Liver (tissue), 9 donors: ENCODE measurements around the gene ELK3. TPM values are rescaled to one million over a fixed set of nuclear protein-coding genes. Genes with fewer than 3 reads are reported as not detected.

ENCODE experiments used
- DNase-seq: peaks from one replicate; pipeline ENCODE4 v3.0.0-alpha.2; 2017; ENCODE audit warnings: low spot score
- H3K27ac ChIP-seq, 2 donors: one replicate each; pipeline ENCODE4 v1.7.0; 2013; ENCODE audit warnings: inconsistent platforms in 2 of 2, low read length in 2 of 2, control low read depth in 1 of 2, low read depth in 1 of 2, mild to moderate bottlenecking in 1 of 2
- H3K27me3 ChIP-seq, 4 donors: one replicate each; pipeline versions ENCODE4 v1.6.1 to v1.7.0; 2013; ENCODE audit warnings: low read length in 3 of 4, inconsistent platforms in 1 of 4, mild to moderate bottlenecking in 1 of 4, moderate library complexity in 1 of 4; ENCODE audit not compliant: control insufficient read depth in 4 of 4, insufficient read depth in 4 of 4
- H3K36me3 ChIP-seq, 4 donors: one replicate each; pipeline versions ENCODE4 v1.6.1 to v1.7.0; 2013; ENCODE audit warnings: low read length in 3 of 4, mild to moderate bottlenecking in 3 of 4, low read depth in 1 of 4, moderate library complexity in 1 of 4; ENCODE audit not compliant: control insufficient read depth in 4 of 4, insufficient read depth in 3 of 4
- H3K4me1 ChIP-seq, 4 donors: one replicate each; pipeline versions ENCODE4 v1.6.1 to v1.7.0; 2013; ENCODE audit warnings: low read length in 3 of 4, mild to moderate bottlenecking in 3 of 4, moderate library complexity in 1 of 4; ENCODE audit not compliant: control insufficient read depth in 4 of 4, insufficient read depth in 4 of 4
- H3K4me3 ChIP-seq, 3 donors: one replicate each; pipeline versions ENCODE4 v1.6.1 to v1.7.0; 2013; ENCODE audit warnings: low read length in 3 of 3, control low read depth in 1 of 3, low read depth in 1 of 3, mild to moderate bottlenecking in 1 of 3
- H3K9ac ChIP-seq, 2 donors: one replicate each; pipeline ENCODE4 v1.7.0; 2013; ENCODE audit warnings: low read length in 2 of 2, mild to moderate bottlenecking in 2 of 2, moderate library complexity in 2 of 2, control low read depth in 1 of 2, low read depth in 1 of 2
- H3K9me3 ChIP-seq, 4 donors: one replicate each; pipeline versions ENCODE4 v1.6.1 to v1.7.0; 2013; ENCODE audit warnings: low read length in 3 of 4; ENCODE audit not compliant: control insufficient read depth in 4 of 4
- CTCF ChIP-seq: fragments of 150-350 bp; IDR thresholded peaks from 2 replicates; pipeline ENCODE4 v1.5.1; 2017; ENCODE audit warnings: improper control_type of control experiment, low read depth, low read length; ENCODE audit not compliant: missing input control
- EGR1 ChIP-seq, 2 donors: IDR thresholded peaks; 2 replicates each; pipeline ENCODE4 v1.6.1; 2016 to 2018; ENCODE audit warnings: antibody characterized with exemption in 2 of 2, low read depth in 2 of 2
- FOXA1 ChIP-seq: IDR thresholded peaks from 2 replicates; pipeline ENCODE4 v1.6.1; 2016; ENCODE audit warnings: antibody characterized with exemption
- HNF4A ChIP-seq, 2 donors: conservative IDR thresholded peaks; 2 replicates each; pipeline ENCODE4 v1.6.1; 2016; ENCODE audit warnings: antibody characterized with exemption in 2 of 2, mild to moderate bottlenecking in 2 of 2
- HNF4G ChIP-seq: IDR thresholded peaks from 2 replicates; pipeline ENCODE4 v1.6.1; 2016; ENCODE audit warnings: antibody characterized with exemption
- JUND ChIP-seq, 2 donors: IDR thresholded peaks; 2 replicates each; pipeline ENCODE4 v1.6.1; 2016; ENCODE audit warnings: antibody characterized with exemption in 2 of 2
- MAX ChIP-seq: IDR thresholded peaks from 2 replicates; pipeline ENCODE4 v1.6.1; 2016; ENCODE audit warnings: antibody characterized with exemption
- RAD21 ChIP-seq, 2 donors: IDR thresholded peaks; 2 replicates each; pipeline ENCODE4 v1.6.1; 2016; ENCODE audit warnings: antibody characterized with exemption in 2 of 2, mild to moderate bottlenecking in 2 of 2
- REST ChIP-seq: IDR thresholded peaks from 2 replicates; pipeline ENCODE4 v1.6.1; 2016; ENCODE audit warnings: antibody characterized with exemption, mild to moderate bottlenecking
- RXRA ChIP-seq, 2 donors: IDR thresholded peaks; 2 replicates each; pipeline ENCODE4 v1.6.1; 2017 to 2018; ENCODE audit warnings: antibody characterized with exemption in 2 of 2, mild to moderate bottlenecking in 1 of 2
- SP1 ChIP-seq: IDR thresholded peaks from 2 replicates; pipeline ENCODE4 v1.6.1; 2018; ENCODE audit warnings: antibody characterized with exemption, mild to moderate bottlenecking
- TAF1 ChIP-seq: conservative IDR thresholded peaks from 2 replicates; pipeline ENCODE4 v1.6.1; 2016; ENCODE audit warnings: antibody characterized with exemption, mild to moderate bottlenecking
- YY1 ChIP-seq: IDR thresholded peaks from 2 replicates; pipeline ENCODE4 v1.6.1; 2016; ENCODE audit warnings: antibody characterized with exemption, mild to moderate bottlenecking
- ZBTB33 ChIP-seq: IDR thresholded peaks from 2 replicates; pipeline ENCODE4 v1.6.1; 2016; ENCODE audit warnings: antibody characterized with exemption
- WGBS: extraction: QIAGEN DNeasy Blood & Tissue Kit; methylation state at CpG from one replicate; pipeline ENCODE4 v1.1.7; 2013; 5-methylcytosine and 5-hydroxymethylcytosine counted together
- polyA plus RNA-seq, 2 donors: library from polyadenylated mRNA; stranded (reverse) in 1 of 2; unstranded in 1 of 2; fragments of 200-250 nt in 1 of 2; fragments of >200 nt in 1 of 2; fragmentation: Nextera tagmentation in 1 of 2; extraction: Ambion mirVana in 1 of 2; gene quantifications; one replicate each; pipeline versions ENCODE4 v1.2.1 to v1.2.3, GENCODE V29; 2013 to 2015
- total RNA-seq, 2 donors: library from RNA; depleted of rRNA; stranded (reverse); fragments of >200 nt; gene quantifications; one replicate each; pipeline ENCODE4 v1.2.3, GENCODE V29; 2014
- donor health status: healthy.
- donor health status: healthy.
- donor health status: healthy.
- donor health status: healthy.
- donor health status: healthy.

ELK3 gene
- total and polyA plus RNA-seq, 4 donors: 3.7 to 5.2 (median 4.5) TPM

DNA sequence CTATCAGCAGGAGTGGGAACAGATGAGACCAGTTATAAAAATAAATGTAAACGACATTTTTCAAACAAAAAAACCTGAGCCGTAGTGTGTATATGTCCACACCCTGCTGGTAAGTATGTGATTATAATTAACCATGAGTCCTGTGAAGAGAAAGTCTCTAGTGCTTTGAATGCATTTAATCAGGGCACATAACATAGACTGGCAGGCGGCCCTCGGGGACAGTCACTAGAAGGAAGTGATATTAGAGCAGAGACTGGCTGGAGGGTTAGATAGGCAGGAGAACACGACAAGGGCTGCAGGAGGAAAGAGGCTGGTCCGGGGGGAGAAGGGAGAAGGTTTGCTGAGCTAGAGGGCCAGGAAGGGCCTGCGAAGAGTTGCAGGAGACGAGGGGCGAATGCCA, 23.8 kb upstream of the ELK3 start:
- DNase-seq: no peak
- H3K36me3 ChIP-seq: no peaks in the 10 kb centered on the region
- no peak overlapping the region for H3K4me3 ChIP-seq
- WGBS: 61% methylated on average over 9 of the region's 9 CpGs
- H3K4me1 ChIP-seq: no peaks in the 10 kb centered on the region
- no peak overlapping the region for H3K27ac ChIP-seq
- TF ChIP-seq CTCF (no peak), RAD21 (IDR thresholded peaks at IDR 0.05) (no peak), TAF1 (no peak), RXRA (IDR thresholded peaks at IDR 0.05) (no peak), MAX (no peak), HNF4G (no peak), SP1 (no peak), REST (no peak), FOXA1 (no peak), JUND (IDR thresholded peaks at IDR 0.05) (no peak), HNF4A (conservative IDR thresholded peaks at IDR 0.05) (no peak), EGR1 (IDR thresholded peaks at IDR 0.05; ENCODE audit: low read depth in 2 of 2) (no peak)
- H3K27me3 ChIP-seq: peaks cover 0 to 3% (median 0%) of the 10 kb centered on the region in 4 donors
- H3K9ac ChIP-seq: no peak overlapping the region
- no peaks in the 10 kb centered on the region for H3K9me3 ChIP-seq

- Histone ChIP-seq H3K9me3 (no peaks in the 10 kb centered on the region), H3K4me1 (no peaks in the 10 kb centered on the region), H3K27me3 (peaks cover 0 to 3% (median 0%) of the 10 kb centered on the region in 4 donors), H3K27ac (no peak overlapping the region), H3K4me3 (no peak overlapping the region), H3K36me3 (no peaks in the 10 kb centered on the region), H3K9ac (no peak overlapping the region)
- TF ChIP-seq EGR1 (IDR thresholded peaks at IDR 0.05; ENCODE audit: low read depth in 2 of 2) (no peak), CTCF (no peak), RAD21 (IDR thresholded peaks at IDR 0.05) (no peak), HNF4G (no peak), REST (no peak), ZBTB33 (no peak), YY1 (no peak), HNF4A (conservative IDR thresholded peaks at IDR 0.05) (no peak)
- DNase-seq: no peak
- WGBS: 73% methylated on average over 5 of the region's 5 CpGs
Measured at GRCh38 chr12:96170762-96171161, 23.4 kb upstream of the ELK3 start.
